ENCODE measurements around the gene PITPNM3.

GRCh38 chr17:6556121-6557039 lies at the start of gene PITPNM3:
- no peak for TF ChIP-seq TAF1 (IDR thresholded peaks at IDR 0.05; ENCODE audit: low read depth, low read length)
- TF ChIP-seq POLR2A (IDR thresholded peaks at IDR 0.05; ENCODE audit: low read depth, low read length) = no peak
- no peak for TF ChIP-seq POLR2AphosphoS5 (IDR thresholded peaks at IDR 0.05; ENCODE audit: low read depth, low read length)
- no peak for TF ChIP-seq PAX5 (IDR thresholded peaks at IDR 0.05; ENCODE audit: insufficient read depth, low read length, severe bottlenecking)
- no peak for TF ChIP-seq SPI1 (IDR thresholded peaks at IDR 0.05; ENCODE audit: low read depth, low read length)
